Measurements from ENCODE around the gene KANK4.

The KANK4 gene

DNA sequence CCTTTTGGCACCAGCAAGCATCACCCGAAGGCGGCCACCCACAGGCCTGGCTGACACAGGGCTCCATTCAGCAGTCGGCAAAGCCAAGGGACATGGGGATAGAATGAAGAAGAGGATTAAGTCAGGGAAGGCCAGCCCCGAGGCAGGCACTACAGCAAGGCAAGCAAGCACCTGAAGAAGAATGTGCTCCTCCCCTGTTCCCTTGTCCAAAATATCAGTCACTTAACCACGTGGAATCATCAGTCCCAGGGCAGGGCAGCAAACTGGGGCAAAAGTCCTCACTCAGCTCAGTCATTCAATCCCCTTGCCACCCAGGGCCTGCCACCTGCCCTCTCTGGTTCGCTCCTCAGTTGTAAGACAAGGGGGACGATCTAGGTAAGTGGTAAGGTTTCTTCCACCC is 9.3 kb downstream of the KANK4 start:
- DNase-seq (ENCODE audit: low spot score) = no peak
- TF ChIP-seq, protein P1, sequence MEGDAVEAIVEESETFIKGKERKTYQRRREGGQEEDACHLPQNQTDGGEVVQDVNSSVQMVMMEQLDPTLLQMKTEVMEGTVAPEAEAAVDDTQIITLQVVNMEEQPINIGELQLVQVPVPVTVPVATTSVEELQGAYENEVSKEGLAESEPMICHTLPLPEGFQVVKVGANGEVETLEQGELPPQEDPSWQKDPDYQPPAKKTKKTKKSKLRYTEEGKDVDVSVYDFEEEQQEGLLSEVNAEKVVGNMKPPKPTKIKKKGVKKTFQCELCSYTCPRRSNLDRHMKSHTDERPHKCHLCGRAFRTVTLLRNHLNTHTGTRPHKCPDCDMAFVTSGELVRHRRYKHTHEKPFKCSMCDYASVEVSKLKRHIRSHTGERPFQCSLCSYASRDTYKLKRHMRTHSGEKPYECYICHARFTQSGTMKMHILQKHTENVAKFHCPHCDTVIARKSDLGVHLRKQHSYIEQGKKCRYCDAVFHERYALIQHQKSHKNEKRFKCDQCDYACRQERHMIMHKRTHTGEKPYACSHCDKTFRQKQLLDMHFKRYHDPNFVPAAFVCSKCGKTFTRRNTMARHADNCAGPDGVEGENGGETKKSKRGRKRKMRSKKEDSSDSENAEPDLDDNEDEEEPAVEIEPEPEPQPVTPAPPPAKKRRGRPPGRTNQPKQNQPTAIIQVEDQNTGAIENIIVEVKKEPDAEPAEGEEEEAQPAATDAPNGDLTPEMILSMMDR (IDR thresholded peaks at IDR 0.05; ENCODE audit: borderline replicate concordance, control extremely low read depth, extremely low read depth, insufficient read depth, missing control alignments) = no peak
- in situ Hi-C loops (cut with MboI; ENCODE audit: low sequenced_read_pairs, unreplicated experiment) = no loop called here

DNA sequence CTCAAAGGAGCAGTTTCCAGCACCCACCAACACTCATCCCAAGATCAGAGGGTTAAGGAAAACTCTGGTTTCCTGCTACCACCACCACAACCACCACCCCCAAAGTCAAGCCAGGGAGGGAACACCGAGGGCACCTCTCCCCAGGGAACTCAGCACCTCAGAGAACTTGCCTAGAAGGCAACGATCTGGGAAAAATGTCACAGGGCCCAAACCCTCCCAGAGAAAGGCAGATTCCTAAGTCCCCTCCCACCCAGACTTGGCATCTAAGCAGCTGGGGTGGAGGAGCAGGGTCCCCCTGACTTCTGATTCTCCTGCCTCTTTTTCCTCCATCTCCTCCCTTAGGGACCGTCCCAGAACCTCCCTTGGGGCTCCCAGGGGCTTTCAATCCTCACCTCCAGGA is 10.6 kb downstream of the KANK4 start:
- in situ Hi-C loops (cut with MboI; ENCODE audit: low sequenced_read_pairs, unreplicated experiment) = no loop called here
- TF ChIP-seq, protein P1 (IDR thresholded peaks at IDR 0.05; ENCODE audit: borderline replicate concordance, control extremely low read depth, extremely low read depth, insufficient read depth, missing control alignments) = no peak
- no peak for DNase-seq (ENCODE audit: low spot score)

DNA sequence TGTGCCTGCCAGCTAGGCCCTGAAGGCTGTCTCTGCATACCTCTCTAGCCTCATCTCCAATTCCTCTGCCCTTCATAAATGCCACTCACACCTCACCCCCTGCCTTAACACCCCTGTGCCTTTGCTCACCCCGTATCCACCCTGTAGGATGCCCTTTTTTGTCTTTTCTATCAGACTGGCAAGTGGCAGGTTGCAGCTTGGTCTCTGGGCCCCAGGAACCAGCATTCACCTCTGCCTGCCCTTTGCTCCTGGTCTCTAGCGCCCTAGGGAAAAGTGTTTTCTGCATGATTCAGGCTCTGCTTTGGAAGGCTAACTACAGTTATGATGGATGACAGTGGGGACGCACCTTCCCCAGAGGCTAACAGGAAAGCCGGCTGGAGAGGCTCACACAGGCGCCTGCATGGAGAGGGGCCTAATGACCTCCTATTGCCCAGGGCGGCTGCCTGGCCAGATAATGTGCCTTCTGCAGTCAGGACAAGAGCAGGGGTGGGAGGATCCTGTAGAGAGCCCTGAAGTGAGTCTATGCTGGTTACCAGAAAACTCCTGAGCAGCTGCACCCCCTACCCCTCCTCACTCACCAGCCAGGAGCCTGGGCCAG is 11.2 kb downstream of the KANK4 start:
- TF ChIP-seq, protein P1 (IDR thresholded peaks at IDR 0.05; ENCODE audit: borderline replicate concordance, control extremely low read depth, extremely low read depth, insufficient read depth, missing control alignments) = no peak
- in situ Hi-C loops (cut with MboI; ENCODE audit: low sequenced_read_pairs, unreplicated experiment) = no loop called here
- DNase-seq (ENCODE audit: low spot score) = no peak

DNA sequence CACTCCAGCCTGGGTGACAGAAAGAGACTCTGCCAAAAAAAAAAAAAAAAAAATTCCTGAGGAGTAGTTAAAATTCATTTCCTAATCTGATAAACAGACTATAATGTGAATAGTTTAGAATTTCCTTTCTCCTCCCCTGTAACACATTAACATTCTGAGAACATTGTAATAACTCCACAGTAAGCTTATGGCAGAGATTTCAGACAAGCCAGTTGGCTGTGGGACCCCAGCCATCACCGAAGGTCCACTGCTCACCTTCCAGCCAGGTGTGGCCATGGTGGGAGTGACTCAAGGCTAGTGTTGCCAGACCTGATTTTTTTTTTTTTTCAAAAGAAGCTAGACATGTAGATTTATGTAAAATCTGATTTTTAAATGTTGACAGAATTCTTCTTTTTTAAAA is 11.8 kb downstream of the KANK4 start:
- TF ChIP-seq, protein P1 (IDR thresholded peaks at IDR 0.05; ENCODE audit: borderline replicate concordance, control extremely low read depth, extremely low read depth, insufficient read depth, missing control alignments) = no peak
- in situ Hi-C loops (cut with MboI; ENCODE audit: low sequenced_read_pairs, unreplicated experiment) = no loop called here
- no peak for DNase-seq (ENCODE audit: low spot score)

DNA sequence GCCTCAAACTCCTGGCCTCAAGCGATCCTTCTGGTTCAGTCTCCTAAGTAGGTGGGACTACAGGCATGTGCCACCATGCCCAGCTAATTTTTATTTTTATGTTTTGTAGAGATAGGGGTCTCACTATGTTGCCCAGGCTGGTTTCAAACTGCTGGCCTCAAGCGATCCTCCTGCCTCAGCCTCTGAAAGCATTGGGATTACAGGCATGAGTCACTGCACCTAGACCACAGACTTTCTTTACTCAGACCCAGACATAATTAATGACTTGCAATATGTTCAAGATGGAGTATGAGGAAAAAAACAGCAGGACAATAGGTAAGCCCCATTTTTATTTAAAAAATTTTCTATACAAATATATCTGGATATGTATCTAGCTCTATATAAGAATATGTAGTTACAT is 13.2 kb downstream of the KANK4 start:
- TF ChIP-seq, protein P1 (IDR thresholded peaks at IDR 0.05; ENCODE audit: borderline replicate concordance, control extremely low read depth, extremely low read depth, insufficient read depth, missing control alignments) = no peak
- in situ Hi-C loops (cut with MboI; ENCODE audit: low sequenced_read_pairs, unreplicated experiment) = no loop called here
- no peak for DNase-seq (ENCODE audit: low spot score)

DNA sequence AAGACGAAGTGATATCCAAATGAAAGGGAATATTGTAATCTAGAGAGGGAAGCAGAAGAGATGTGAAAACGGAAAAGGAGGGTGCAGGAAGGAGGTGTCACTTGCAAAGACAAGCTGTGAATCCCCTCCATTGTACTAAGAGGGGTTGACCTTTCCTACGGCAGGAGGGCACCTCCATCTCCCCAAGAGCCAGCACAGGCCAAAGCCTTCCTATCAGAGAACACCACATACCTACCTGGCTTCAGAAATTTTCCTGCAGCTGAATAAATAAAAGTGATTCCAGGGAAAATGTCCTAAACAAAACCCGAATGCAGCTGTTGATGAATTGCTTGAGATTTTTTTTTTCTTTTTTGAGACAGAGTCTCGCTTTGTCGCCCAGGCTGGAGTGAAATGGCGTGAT is 14.3 kb downstream of the KANK4 start:
- in situ Hi-C loops (cut with MboI; ENCODE audit: low sequenced_read_pairs, unreplicated experiment) = no loop called here
- DNase-seq (ENCODE audit: low spot score) = no peak
- TF ChIP-seq, protein P1 (IDR thresholded peaks at IDR 0.05; ENCODE audit: borderline replicate concordance, control extremely low read depth, extremely low read depth, insufficient read depth, missing control alignments) = no peak

All from GM13976 (cell line).